K562 (cell line): ENCODE data around the gene SLC25A11. TPM values are rescaled to one million over a fixed set of nuclear protein-coding genes. Genes with fewer than 3 reads are reported as not detected.
A peak's percentile ranks its signal among the peaks of the same experiment; 100 is the strongest.

Source experiments
- CBFA2T3 ChIP-seq: fragments of 450-650 bp; IDR thresholded peaks from 2 replicates; pipeline ENCODE4 v1.6.1; 2017
- CBX3 ChIP-seq, 2 experiments: IDR thresholded peaks; 1 replicate in 1 of 2; 2 replicates in 1 of 2; pipeline ENCODE4 v1.6.1; 2012; ENCODE audit warnings: inconsistent platforms in 2 of 2, low read length in 2 of 2, borderline replicate concordance in 1 of 2, control low read depth in 1 of 2
- ELF4 ChIP-seq: fragments of 450-650 bp; formaldehyde crosslinking; IDR thresholded peaks from 2 replicates; pipeline ENCODE4 v1.4.0; 2022; ENCODE audit warnings: missing genetic modification characterization
- HDAC1 ChIP-seq, 2 experiments: fragments of 450-650 bp; IDR thresholded peaks; 2 replicates each; pipeline ENCODE4 v1.6.1; 2016 to 2017; ENCODE audit warnings: inconsistent platforms in 1 of 2, mild to moderate bottlenecking in 1 of 2, moderate library complexity in 1 of 2
- HIVEP1 ChIP-seq: fragments of 250-450 bp; sonication (Bioruptor Pico); IDR thresholded peaks from 2 replicates; pipeline ENCODE4 v1.4.0; 2020; ENCODE audit warnings: mild to moderate bottlenecking
- HOXB6 ChIP-seq: fragments of 250-450 bp; sonication (Bioruptor Pico); IDR thresholded peaks from 2 replicates; pipeline ENCODE4 v1.5.1; 2022; ENCODE audit warnings: mild to moderate bottlenecking, borderline replicate concordance
- JUN ChIP-seq, 2 experiments: sonication (generic) in 1 of 2; formaldehyde crosslinking in 1 of 2; IDR thresholded peaks; 2 replicates each; pipeline versions ENCODE4 v1.6.1 to v1.8.0; 2012 to 2022; ENCODE audit warnings: borderline replicate concordance in 2 of 2, mild to moderate bottlenecking in 2 of 2, improper control_type of control experiment in 1 of 2, low read depth in 1 of 2, low read length in 1 of 2, missing genetic modification reagents in 1 of 2
- KLF13 ChIP-seq: fragments of 450-650 bp; IDR thresholded peaks from 2 replicates; pipeline ENCODE4 v1.6.1; 2016; ENCODE audit warnings: missing genetic modification characterization, low read depth, mild to moderate bottlenecking, missing compliant biosample characterization, moderate library complexity, borderline replicate concordance
- NCOA6 ChIP-seq: fragments of 450-650 bp; IDR thresholded peaks from 2 replicates; pipeline ENCODE4 v1.6.1; 2017; ENCODE audit warnings: mild to moderate bottlenecking
- NFE2L1 ChIP-seq: fragments of 450-650 bp; IDR thresholded peaks from 2 replicates; pipeline ENCODE4 v1.6.1; 2016; ENCODE audit warnings: missing genetic modification characterization, low read depth, mild to moderate bottlenecking, missing compliant biosample characterization, moderate library complexity, borderline replicate concordance
- PHF8 ChIP-seq: fragments of 200-600 bp; sonication (generic); IDR thresholded peaks from 2 replicates; pipeline ENCODE4 v1.6.1; 2012; ENCODE audit warnings: mixed run types, mild to moderate bottlenecking, inconsistent platforms, low read length, moderate library complexity, borderline replicate concordance
- RCOR1 ChIP-seq, 2 experiments: IDR thresholded peaks; 2 replicates each; pipeline ENCODE4 v1.6.1; 2012; ENCODE audit warnings: low read depth in 2 of 2, low read length in 2 of 2, borderline replicate concordance in 1 of 2, improper control_type of control experiment in 1 of 2
- SFPQ ChIP-seq: fragments of 200-400 bp; formaldehyde crosslinking; IDR thresholded peaks from 2 replicates; pipeline ENCODE4 v1.6.1; 2017; ENCODE audit warnings: mild to moderate bottlenecking, low read depth, low read length, moderate library complexity
- SIX5 ChIP-seq, 2 experiments: IDR thresholded peaks; 2 replicates each; pipeline ENCODE4 v1.6.1; 2011; ENCODE audit warnings: low read length in 2 of 2, borderline replicate concordance in 1 of 2, low read depth in 1 of 2, mild to moderate bottlenecking in 1 of 2, moderate library complexity in 1 of 2; ENCODE audit not compliant: insufficient read depth in 1 of 2
- SOX6 ChIP-seq: fragments of 450-650 bp; IDR thresholded peaks from 2 replicates; pipeline ENCODE4 v1.6.1; 2014; ENCODE audit warnings: mild to moderate bottlenecking
- ZNF407 ChIP-seq: fragments of 450-650 bp; IDR thresholded peaks from 2 replicates; pipeline ENCODE4 v1.6.1; 2016; ENCODE audit warnings: low read depth
- ZNF780A ChIP-seq: fragments of 250-450 bp; sonication (Bioruptor Pico); IDR thresholded peaks from 2 replicates; pipeline ENCODE4 v1.5.0; 2021; ENCODE audit warnings: mild to moderate bottlenecking
- polyA plus RNA-seq, 8 experiments: library from polyadenylated mRNA; depleted of rRNA in 4 of 8; stranded (reverse) in 5 of 8; unstranded in 3 of 8; fragments of >200 nt; fragmentation: Nextera tagmentation in 2 of 8; fragmentation: Illumina TruSeq in 1 of 8; extraction: Ambion mirVana in 2 of 8; extraction: Trizol in 1 of 8; gene quantifications; 2 replicates each; pipeline versions ENCODE4 v1.2.1 to v1.2.3, GENCODE V29; 2011 to 2014; ENCODE audit warnings: inconsistent platforms in 1 of 8, missing spikeins in 1 of 8
- total RNA-seq, 7 experiments: library from RNA; depleted of rRNA in 6 of 7; stranded (reverse); fragments of >200 nt in 6 of 7; fragmentation: Illumina TruSeq in 2 of 7; extraction: Trizol in 2 of 7; gene quantifications; 2 replicates each; pipeline versions ENCODE4 v1.2.1 to v1.2.3, GENCODE V29; 2011 to 2021; ENCODE audit warnings: low replicate concordance in 1 of 7

The SLC25A11 gene
- total and polyA plus RNA-seq, 9 of the 15 experiments (the other 6 are each of a cell fraction or from before 2014, with no cell fraction given), result 3.1 to 56.7 (median 32.9) TPM

GRCh38 chr17:4949321-4950074, 9.7 kb upstream of the SLC25A11 start (continued):
- TF ChIP-seq ZNF407, result no peak
- peak in 1 of 2 experiments; percentile 40; a peak in 1 of 4 replicates for TF ChIP-seq HDAC1 (IDR thresholded peaks at IDR 0.05)
- no peak for TF ChIP-seq HIVEP1
- no peak for TF ChIP-seq ZNF780A
- TF ChIP-seq NCOA6, result peak; percentile 89
- no peak for TF ChIP-seq SFPQ
- TF ChIP-seq KLF13, result no peak
- no peak for TF ChIP-seq HOXB6 (CRISPR knock-in tag)
- no peak for TF ChIP-seq CBX3 (IDR thresholded peaks at IDR 0.05; ENCODE audit: borderline replicate concordance in 1 of 2, low read length in 2 of 2)
- no peak for TF ChIP-seq RCOR1 (IDR thresholded peaks at IDR 0.05; ENCODE audit: borderline replicate concordance in 1 of 2, low read depth in 2 of 2, low read length in 2 of 2)
- no peak for TF ChIP-seq ELF4
- no peak for TF ChIP-seq SIX5 (IDR thresholded peaks at IDR 0.05; ENCODE audit: borderline replicate concordance in 1 of 2, insufficient read depth in 1 of 2, low read depth in 1 of 2, low read length in 2 of 2)
- peak; percentile 42; the same call in 1 of the 2 replicates for TF ChIP-seq PHF8
- no peak for TF ChIP-seq NFE2L1
- TF ChIP-seq SOX6, result no peak
- no peak for TF ChIP-seq CBFA2T3
- TF ChIP-seq JUN (IDR thresholded peaks at IDR 0.05; ENCODE audit: borderline replicate concordance, low read depth, low read length), result peak; percentile 22; the same call in 1 of the 2 replicates
- TF ChIP-seq JUN (CRISPR knock-in tag; IDR thresholded peaks at IDR 0.05; ENCODE audit: borderline replicate concordance), result no peak
